GM21447 (cell line): ENCODE measurements around the gene PRLH.
A peak's percentile ranks its signal among the peaks of the same experiment; 100 is the strongest.

Experiments used
- ATAC-seq: cut with Tn5 transposase; IDR thresholded peaks from one replicate; pipeline ENCODE4 v1.9.1; 2021; ENCODE audit not compliant: unreplicated experiment

Gene PRLH, protein sequence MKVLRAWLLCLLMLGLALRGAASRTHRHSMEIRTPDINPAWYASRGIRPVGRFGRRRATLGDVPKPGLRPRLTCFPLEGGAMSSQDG

DNA sequence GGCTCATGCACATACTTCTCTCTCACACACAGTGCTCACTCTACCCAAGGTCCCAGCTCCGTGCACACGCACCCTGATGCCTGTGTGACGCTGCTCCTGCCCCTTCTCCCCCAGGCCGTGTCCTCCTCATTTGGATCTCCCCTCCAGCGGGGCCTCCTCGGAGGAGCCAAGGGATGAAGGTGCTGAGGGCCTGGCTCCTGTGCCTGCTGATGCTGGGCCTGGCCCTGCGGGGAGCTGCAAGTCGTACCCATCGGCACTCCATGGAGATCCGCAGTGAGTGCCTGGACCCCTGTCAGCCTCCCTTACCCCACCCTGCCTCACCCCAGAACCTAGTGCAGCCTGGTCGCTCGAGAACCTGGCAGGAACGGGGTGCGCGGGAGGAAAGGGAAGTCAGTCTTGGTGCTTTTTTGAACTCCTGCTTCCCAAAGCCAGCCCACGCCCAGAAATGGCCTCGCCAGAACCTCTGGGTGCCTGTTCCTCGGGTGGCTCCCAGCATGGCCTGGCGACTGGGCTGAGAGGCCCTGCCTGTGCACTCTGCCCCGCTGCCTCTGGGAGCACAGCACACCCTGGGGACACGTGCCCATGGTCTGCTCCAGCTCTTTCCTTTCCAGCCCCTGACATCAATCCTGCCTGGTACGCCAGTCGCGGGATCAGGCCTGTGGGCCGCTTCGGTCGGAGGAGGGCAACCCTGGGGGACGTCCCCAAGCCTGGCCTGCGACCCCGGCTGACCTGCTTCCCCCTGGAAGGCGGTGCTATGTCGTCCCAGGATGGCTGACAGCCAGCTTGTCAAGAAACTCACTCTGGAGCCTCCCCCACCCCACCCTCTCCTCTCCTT lies at the start of gene PRLH:
TSS of gene PRLH (plus strand) at position 174 of the 835 bp plus-strand sequence. CDS start at position 174, 0 bp downstream.
- no peak for ATAC-seq

DNA sequence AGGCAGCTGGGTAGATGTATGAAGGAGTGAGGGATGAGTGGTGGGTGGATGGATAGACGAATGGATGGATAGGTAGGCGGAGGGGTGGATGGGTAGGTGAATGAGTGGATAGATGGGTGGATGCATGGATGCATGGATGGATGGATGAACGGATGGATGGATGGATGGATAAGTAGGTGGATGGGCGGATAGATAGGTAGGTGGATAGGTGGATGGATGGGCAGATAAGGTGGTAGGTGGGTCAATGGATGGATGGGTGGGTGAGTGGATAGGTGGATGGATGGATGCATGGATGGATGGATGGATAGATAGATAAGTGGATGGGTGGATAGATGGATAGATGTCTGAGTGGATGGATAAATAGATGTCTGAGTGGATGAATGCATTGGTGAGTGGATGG lies 49.2 kb upstream of the PRLH start:
- no peak for ATAC-seq

DNA sequence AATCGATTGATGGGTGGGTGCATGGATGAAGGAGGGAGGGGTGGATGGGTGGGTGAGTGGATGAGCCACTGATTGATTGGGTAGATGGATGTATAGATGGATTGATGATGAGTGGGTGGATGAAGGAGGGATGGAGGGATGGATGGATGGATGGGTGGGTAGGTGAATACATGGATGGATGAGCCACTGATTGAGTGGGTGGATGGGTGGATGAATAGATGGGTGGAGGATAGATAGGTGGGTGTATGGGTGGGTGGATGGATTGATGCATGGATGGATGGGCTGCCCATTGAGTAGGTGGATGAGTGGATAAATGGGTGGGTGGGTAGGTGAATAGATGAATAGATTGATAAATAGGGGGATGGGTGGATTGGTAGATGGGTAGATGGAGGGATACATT lies 48.4 kb upstream of the PRLH start:
- ATAC-seq, result no peak

DNA sequence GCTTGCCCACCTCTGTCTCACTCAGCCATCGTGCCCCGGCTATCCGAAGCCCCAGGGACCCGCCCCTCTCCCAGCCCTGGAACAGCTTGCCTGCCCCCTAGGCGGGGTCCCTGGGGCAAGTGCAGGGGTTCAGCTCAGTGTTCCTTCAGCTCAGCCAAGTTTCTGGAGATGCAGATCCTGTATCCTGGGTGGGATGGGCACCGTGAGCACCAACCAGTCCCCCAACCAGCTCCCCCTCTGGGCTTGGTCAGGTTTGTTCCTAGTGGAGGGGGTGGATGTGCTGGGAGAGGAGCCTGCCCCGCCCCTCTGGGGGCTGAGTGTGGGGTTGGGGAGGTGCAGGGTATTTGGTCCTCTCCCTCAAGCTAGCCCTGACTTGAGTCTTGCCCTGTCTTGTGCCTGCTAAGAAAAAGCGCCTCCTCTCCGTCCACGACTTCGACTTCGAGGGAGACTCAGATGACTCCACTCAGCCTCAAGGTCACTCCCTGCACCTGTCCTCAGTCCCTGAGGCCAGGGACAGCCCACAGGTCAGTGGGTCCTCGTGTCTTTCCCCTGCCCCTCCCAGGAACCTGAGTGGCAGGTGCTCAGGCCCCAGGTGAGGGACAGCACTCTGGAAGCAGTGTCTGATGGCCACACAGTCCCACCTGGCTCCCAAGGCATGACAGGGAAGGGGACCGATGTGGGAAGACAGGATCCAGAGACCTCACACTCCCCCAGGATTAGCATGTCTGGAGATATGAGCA lies 46.7 kb upstream of the PRLH start:
- no peak for ATAC-seq

DNA sequence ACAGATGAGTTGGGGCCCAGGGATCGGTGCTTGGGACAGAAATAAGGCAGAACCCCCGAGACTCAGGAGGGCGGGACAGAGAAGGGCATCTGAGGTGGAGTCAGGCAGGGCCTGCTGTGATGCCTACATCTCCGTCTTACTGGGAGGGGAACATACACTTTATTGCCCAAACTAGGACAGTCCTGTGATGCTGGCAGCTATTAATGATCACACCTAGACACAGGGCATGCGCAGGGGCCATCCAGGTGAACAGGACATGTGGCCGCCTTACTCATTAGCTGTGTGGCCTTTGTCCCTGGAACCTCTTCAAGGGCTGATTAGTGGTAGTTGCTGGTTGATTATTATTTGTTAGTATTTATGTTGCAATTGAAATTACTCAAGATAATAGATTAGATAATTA lies 46.1 kb upstream of the PRLH start:
- no peak for ATAC-seq

DNA sequence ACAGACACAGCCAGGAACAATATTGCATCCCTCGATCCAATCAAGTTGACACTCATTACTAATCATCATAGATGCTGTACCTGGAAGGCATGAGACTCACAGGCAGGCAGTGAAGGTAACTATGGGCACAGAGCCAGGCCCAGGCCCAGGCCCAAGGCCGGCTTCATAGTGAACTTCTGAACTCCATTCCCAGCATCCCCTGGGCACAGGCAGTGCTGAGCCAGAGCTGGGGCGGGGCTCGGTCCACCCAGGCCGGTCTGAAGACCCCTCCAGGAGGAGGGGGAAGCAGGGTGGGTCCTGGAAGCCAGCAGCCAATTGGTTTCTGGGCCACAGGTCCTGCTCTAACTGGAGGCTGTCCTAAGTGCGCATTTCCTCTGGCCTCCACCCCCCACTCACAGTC lies 41.7 kb upstream of the PRLH start:
- ATAC-seq, result no peak

DNA sequence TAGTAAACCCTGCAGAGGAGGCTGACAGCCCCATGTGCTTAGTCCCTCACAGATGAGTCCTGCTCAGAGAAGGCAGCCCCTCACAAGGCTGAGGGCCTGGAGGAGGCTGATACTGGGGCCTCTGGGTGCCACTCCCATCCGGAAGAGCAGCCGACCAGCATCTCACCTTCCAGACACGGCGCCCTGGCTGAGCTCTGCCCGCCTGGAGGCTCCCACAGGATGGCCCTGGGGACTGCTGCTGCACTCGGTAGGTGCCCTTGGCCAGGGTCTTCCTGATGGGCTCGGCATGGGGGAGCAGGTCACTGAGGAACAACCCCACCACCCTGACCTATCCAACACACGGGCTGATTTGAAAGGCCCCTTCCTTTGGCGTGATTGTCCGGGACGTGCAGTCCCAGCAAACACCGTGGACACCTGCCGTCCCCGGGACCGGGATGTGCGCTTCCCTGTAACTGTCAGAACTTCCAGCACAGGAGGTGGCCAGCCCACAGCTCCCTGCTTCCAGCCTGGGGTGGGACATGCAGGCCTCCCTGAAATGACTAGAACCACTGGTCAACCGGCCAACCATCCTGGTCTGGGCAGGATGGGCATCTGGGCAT lies 40.7 kb upstream of the PRLH start:
- no peak for ATAC-seq

DNA sequence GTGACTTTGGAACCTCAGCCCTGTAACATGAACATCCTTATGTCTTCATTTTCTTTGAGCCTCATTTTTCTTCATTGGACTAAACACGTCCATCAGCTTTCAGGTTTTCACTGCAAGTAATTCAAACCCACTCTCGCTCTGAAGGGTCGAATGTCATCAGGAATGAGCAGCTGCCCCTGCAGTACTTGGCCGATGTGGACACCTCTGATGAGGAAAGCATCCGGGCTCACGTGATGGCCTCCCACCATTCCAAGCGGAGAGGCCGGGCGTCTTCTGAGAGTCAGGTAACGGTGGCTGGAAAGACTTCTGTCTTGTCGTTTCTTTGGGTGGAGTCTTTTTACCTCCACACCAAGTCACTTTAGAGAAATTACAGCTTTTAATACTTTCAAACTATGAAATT lies 39.1 kb upstream of the PRLH start:
- no peak for ATAC-seq

DNA sequence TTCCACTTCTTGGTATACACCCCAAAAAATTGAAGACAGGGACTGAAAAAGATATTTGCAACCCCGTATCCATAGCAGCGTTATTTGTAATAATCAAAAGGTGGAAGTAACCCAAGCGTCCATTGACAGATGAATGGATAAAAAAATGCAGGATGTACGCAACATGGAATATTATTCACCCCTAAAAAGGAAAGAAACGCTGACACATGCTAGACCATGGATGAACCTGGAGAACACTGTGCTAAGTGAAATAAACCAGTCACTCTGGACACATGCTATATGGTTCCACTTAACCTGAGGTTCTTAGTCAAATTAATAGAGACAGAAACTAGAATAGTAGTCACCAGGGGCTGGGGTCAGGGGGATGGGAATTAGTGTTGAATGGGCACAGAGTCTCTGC lies 38.6 kb upstream of the PRLH start:
- ATAC-seq, result no peak

DNA sequence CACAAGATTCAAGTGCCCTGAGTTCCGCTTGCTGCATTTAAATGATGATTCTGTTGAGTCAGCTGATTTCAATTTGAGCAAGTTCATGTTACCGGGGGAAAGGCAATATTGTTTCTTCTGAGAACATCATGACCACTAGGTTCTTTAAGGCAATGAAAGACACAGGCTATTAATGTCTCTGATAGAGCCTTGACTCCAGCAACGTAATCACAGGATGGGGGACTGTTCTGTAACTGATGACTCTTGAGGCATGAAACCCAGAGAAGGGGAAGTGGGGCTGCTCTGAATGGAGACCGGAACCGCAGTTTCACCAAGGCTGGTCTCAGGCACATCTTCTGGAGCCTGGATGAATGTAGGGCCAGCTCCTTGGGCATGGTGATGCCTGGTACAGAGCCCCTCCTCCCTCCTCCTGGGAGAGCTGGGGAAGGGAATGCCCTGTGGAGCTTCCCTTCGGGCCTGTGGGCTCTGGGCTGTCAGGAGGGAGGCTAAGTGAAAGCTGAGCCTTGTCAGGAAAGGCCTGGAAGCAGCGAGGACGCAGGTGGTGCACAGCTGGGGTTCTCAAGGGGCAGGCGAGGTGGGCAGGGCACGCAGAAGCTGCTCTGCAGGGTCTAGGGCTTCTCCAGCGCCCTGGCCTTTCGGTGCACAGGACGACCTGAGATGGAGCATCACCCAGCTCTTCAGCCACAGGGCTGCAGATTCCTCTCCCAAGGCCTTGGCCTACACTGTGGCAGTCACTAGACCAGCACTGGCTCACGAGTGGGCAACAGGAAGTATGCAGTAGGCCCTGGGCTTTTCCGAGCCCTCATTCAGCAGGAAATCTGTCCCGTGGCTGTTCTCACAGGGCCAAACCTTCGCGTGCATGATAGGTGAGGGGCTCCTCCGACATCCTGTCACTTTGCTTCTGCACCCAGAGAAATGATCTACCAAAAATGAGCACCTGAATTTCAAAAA lies 36.6 kb upstream of the PRLH start:
- peak; percentile 85 for ATAC-seq

DNA sequence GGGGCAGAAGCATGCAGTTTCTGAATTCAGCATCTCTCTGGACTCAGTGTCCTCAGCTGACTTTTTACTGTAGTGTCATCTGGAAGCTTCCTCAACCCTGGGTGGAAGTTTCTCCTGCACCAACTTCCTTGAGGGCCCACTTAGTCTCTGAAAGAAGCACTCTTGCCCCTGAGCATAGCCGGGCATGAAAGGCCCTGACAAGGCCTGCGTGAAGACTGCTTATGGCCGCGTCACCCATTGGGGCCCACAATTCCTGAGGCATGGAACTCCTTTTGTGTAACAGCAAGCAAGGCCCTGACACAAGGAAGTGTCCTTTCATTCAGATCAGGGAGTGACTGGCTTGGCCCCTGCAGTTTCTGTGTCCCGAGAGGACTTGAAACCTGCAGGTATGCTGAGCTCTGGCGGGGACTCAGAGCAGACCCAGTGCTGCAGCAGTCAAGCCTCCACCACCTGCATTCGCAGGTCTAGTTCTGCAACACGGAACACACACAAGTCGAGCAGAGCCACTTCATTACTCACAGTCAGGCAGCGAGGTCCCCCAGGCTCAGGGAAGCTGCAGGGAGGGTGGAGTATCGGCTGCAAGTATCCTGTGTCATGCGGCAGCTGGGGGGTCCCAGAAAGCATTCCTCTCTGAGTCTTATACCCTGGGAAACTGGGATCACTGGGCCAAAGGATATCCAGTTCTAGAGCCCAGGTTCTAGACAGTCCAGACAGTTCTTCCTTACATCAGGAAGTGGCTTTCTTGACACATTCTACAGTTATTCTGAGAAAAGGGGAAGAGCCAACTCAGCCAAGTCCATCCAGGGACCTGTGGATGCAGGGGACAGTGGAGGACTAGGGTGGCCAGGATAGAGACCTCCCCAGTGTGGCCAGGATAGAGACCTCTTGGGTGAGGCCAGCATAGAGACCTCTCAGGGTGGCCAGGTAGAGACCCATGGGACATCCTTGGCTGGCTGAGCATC lies 35.6 kb upstream of the PRLH start:
- no peak for ATAC-seq

DNA sequence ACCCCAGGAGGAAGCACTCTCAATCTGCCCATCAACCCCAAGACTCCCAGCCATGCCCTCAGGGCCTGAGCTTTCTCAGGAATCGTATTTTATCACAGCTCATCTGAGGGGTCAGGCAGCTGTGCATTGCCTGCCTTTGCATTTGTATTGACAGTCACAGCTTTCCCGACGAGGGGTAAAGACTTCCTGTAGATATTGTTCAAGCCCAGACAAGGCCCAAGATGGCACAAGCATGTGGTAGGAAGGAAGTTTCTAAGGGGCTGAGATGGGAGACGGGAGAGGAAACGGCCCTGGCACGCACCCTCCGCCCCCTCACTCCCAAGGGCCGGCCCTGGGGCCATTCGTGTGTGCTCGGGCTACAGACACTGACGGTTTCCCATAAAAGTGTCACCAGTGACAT lies 34.2 kb upstream of the PRLH start:
- no peak for ATAC-seq

DNA sequence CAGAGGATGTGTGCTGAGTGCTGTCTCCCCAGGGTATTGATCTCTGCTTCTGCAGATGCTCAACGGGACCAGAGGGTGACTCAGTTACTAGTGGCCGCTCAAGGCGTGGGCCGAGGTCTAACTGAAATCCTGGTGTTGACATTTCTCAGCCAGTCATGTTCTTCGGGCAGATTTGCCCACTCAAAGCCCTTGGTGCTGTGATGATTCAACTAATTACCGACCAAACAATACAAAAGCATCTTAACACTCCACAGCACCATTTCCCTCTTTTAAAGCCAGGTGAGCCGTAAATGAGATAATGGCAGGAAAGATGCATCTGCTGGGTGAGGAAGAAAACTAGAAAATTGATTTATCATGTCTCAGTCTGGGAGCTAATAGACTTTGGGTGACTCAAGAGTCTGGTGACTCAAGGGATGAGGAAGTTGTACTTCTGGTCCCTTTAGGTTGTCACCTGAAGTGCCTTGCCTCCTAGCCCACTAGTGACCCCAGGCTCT lies 32.7 kb upstream of the PRLH start:
- no peak for ATAC-seq

DNA sequence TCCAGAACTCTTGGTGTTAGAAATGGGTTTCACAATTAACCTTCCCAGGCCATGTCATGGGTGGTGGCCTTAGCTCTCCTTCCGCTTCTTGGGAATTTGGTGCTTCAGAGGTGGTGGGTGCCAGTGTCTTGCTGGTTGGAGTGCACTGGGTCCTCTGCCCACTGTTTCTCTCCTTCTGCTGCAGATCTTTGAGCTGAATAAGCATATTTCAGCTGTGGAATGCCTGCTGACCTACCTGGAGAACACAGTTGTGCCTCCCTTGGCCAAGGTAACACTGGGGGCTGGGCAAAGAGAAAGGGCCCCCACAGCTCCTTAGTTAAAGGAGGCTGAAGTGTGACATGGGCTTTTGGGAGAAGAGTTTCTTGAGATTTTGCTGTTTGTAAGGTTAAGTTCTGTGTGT lies 32.0 kb upstream of the PRLH start:
- ATAC-seq, result no peak

DNA sequence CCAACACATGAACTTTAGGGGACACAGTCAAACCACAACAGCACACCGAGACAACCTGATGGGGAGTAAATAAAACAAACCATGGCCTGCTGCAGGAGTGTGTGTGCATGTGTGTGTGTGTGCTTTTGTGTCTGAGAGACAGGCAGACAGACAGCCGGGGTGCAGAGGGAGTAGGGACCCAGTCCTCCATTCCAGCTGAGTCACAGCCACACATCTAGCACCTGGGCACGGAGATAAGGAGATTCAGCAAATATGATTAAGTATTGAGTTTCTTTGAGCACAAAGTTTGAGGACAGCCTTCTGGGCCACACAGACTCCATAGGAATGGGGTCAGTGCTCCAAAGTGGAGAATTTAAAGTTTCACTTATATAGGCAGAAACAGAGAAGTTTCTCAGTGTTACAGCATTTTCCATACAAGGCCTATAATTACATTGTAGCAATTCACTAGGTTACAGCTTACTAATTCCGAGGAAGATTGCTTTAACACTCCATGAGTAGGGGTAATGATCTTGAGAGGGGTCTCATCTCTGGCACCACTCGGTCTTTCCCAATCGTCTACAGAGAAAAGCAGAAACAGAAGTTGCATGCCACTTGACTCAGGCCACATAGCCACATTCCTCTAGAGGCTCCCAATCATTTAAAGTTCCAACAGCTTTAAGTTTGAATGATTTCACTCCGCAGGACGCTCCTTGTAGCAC lies 30.8 kb upstream of the PRLH start:
- ATAC-seq, result no peak

DNA sequence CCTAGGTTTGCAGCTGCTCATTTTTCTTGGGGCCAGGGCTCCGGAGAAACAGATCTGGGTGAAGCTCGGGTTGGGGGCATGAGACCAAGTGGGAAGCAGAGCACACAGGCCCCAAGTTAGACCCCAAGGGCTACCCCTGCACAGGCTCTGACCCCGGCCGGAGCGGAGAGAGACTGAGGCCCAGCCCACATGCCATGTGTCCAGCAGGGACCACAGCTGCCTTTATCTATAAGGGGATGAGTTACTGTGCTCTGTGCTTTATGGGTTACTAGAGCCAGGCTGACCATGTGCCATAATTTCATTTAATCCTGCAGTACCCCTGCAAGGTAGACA lies 30.3 kb upstream of the PRLH start:
- no peak for ATAC-seq

DNA sequence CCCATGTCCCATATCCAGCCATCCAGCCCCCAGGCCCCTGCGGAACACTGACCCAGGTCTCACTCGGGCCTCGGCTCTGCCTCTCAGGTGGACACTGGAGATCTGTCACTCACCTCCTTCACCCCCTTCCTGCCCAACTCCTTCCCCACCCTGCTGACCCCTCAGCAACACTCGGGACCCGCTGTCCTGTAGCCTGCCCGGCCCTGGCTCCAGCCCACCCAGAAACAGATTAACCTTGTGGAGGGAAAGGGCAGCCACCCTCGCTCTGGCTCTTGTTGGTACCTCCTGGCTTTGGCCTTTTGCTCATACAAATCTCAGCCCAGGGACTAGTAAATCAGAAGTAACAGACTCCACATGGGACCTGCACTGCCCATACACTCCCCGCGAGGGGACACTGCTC lies 29.8 kb upstream of the PRLH start:
- ATAC-seq, result no peak

DNA sequence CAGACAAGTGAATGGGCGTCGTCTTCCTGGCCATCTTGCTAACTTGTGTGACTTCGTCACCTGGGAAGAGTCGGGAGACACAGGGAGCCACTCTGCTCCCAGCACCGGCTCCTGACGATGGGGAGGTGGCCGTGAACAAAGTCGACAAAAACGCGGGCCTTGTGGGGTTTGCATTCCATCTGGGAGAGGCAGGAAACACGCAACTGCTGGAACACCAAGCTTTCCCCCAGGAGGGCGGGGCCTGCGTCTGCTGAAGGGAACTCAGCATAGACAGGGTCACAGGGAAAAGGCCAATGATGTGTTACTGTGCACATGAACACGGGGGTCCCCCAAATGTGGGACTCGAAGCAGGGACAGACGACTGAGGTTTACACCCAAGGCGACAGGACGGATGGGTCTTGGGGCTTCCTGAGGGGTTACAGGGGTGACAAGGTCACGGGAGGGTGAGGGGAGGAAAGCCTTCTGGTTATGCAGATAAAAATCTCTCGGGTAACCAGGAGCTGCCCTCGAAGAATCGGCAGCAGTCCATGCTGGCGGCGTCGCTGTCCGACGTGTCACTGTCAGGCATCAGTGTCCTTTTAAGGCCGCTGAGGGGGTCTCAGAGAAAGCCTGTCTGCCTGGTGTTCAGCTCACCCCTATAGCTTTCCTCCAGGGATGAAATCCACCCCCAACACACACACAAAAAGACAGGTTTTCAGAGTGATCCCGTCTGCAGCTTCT lies 28.2 kb upstream of the PRLH start:
- no peak for ATAC-seq
